Measurements from ENCODE around the gene NCBP1. TPM values are rescaled to one million over a fixed set of nuclear protein-coding genes. Genes with fewer than 3 reads are reported as not detected.
A peak's percentile ranks its signal among the peaks of the same experiment; 100 is the strongest.

Gene NCBP1
- total RNA-seq, 1 donor from 2014 or later, result 25.4 TPM

- DNase-seq, result no peak
Measured at GRCh38 chr9:97704851-97705250, 71.2 kb downstream of the NCBP1 start.

GRCh38 chr9:97705354-97705950 lies 71.8 kb downstream of the NCBP1 start:
- Histone ChIP-seq H3K9me3 (no peaks in the 10 kb centered on the region), H3K27me3 (peaks cover 4% of the 10 kb centered on the region), H3K27ac (no peak overlapping the region), H3K4me3 (no peak overlapping the region), H3K4me1 (no peaks in the 10 kb centered on the region), H3K36me3 (no peaks in the 10 kb centered on the region)
- ATAC-seq (no peak), DNase-seq (no peak)
- TF ChIP-seq CTCF (IDR thresholded peaks at IDR 0.05), result no peak
- intact Hi-C loops (cut with DNase I), result loop anchor here (10.0 kb wide), 1 partner anchor 199 kb away; no protein-coding TSS in a partner anchor

More at GRCh38 chr9:97704851-97705250, 71.2 kb downstream of the NCBP1 start:
- TF ChIP-seq CTCF (IDR thresholded peaks at IDR 0.05), result no peak
- Histone ChIP-seq H3K36me3 (no peaks in the 10 kb centered on the region), H3K9me3 (no peaks in the 10 kb centered on the region), H3K4me1 (no peaks in the 10 kb centered on the region), H3K27ac (no peak overlapping the region), H3K4me3 (no peak overlapping the region), H3K27me3 (peaks cover 2% of the 10 kb centered on the region)
- ATAC-seq, result no peak
- intact Hi-C loops (cut with DNase I), result loop anchor here (10.0 kb wide), 1 partner anchor 200 kb away; no protein-coding TSS in a partner anchor

GRCh38 chr9:97706246-97706645 lies 72.6 kb downstream of the NCBP1 start:
- TF ChIP-seq CTCF (IDR thresholded peaks at IDR 0.05), result no peak
- Histone ChIP-seq H3K9me3 (no peaks in the 10 kb centered on the region), H3K4me1 (no peaks in the 10 kb centered on the region), H3K27ac (no peak overlapping the region), H3K27me3 (peaks cover 10% of the 10 kb centered on the region), H3K36me3 (no peaks in the 10 kb centered on the region), H3K4me3 (no peak overlapping the region)
- no peak for ATAC-seq
- DNase-seq, result no peak
- intact Hi-C loops (cut with DNase I), result loop anchor here (10.0 kb wide), 1 partner anchor 199 kb away; no protein-coding TSS in a partner anchor

- no peak overlapping the region for H3K27ac ChIP-seq
- peak; percentile 95 for ATAC-seq
- H3K4me1 ChIP-seq, result no peaks in the 10 kb centered on the region
- H3K36me3 ChIP-seq, result no peaks in the 10 kb centered on the region
- H3K27me3 ChIP-seq, result peaks cover 18% of the 10 kb centered on the region
- TF ChIP-seq CTCF (IDR thresholded peaks at IDR 0.05), result peak; percentile 89
- no peak for DNase-seq
- no peak overlapping the region for H3K4me3 ChIP-seq
- intact Hi-C loops (cut with DNase I), result no loop called here
- H3K9me3 ChIP-seq, result no peaks in the 10 kb centered on the region
Measured at GRCh38 chr9:97710356-97711222, 77.0 kb downstream of the NCBP1 start.

- no peak for ATAC-seq
- no peaks in the 10 kb centered on the region for H3K9me3 ChIP-seq
Measured at GRCh38 chr9:97711223-97711626, 77.6 kb downstream of the NCBP1 start.

More at GRCh38 chr9:97711223-97711626, 77.6 kb downstream of the NCBP1 start:
- Histone ChIP-seq H3K27me3 (peaks cover 18% of the 10 kb centered on the region), H3K27ac (no peak overlapping the region), H3K4me3 (no peak overlapping the region), H3K4me1 (no peaks in the 10 kb centered on the region), H3K36me3 (no peaks in the 10 kb centered on the region)
- no peak for DNase-seq
- intact Hi-C loops (cut with DNase I), result no loop called here
- no peak for TF ChIP-seq CTCF (IDR thresholded peaks at IDR 0.05)

Data from upper lobe of right lung (tissue), 1 donor.